ENCODE data around the gene UAP1L1. TPM values are rescaled to one million over a fixed set of nuclear protein-coding genes. Genes with fewer than 3 reads are reported as not detected.

Gene UAP1L1
- total and polyA plus RNA-seq, 9 of the 15 experiments (the other 6 are each of a cell fraction or from before 2014, with no cell fraction given), result 0.20 to 8.6 (median 3.7) TPM

- TF ChIP-seq DMBX1 (CRISPR knock-in tag; IDR thresholded peaks at IDR 0.05; ENCODE audit: borderline replicate concordance) (peak; percentile 100), ZNF512 (tag; IDR thresholded peaks at IDR 0.05) (no peak), ETV6 (IDR thresholded peaks at IDR 0.05; ENCODE audit: borderline replicate concordance in 1 of 2, low read depth in 2 of 2, low read length in 1 of 2) (no peak), ETV6 (CRISPR knock-in tag; IDR thresholded peaks at IDR 0.05; ENCODE audit: borderline replicate concordance) (no peak), CREB5 (CRISPR knock-in tag; IDR thresholded peaks at IDR 0.05) (peak; percentile 98), ZNF282 (CRISPR knock-in tag; IDR thresholded peaks at IDR 0.05) (no peak), DNMT1 (IDR thresholded peaks at IDR 0.05) (no peak), ELK3 (CRISPR knock-in tag; IDR thresholded peaks at IDR 0.05) (peak; percentile 97), DDX20 (tag; IDR thresholded peaks at IDR 0.05; ENCODE audit: low read depth) (peak; percentile 98), RHOXF2B (CRISPR knock-in tag; conservative IDR thresholded peaks at IDR 0.05) (peak; percentile 94), AFF1 (IDR thresholded peaks at IDR 0.05; ENCODE audit: low read depth in 1 of 2, partially characterized antibody in 2 of 2) (no peak), PPARD (CRISPR knock-in tag; IDR thresholded peaks at IDR 0.05) (peak; percentile 92), ZNF764 (CRISPR knock-in tag; IDR thresholded peaks at IDR 0.05; ENCODE audit: low read depth) (peak; percentile 93), POLR3G (IDR thresholded peaks at IDR 0.05; ENCODE audit: extremely low read depth, insufficient read length, insufficient replicate concordance) (no peak), TRIM24 (IDR thresholded peaks at IDR 0.05) (no peak), L3MBTL2 (IDR thresholded peaks at IDR 0.05) (no peak)
- TF ChIP-seq, protein P1, sequence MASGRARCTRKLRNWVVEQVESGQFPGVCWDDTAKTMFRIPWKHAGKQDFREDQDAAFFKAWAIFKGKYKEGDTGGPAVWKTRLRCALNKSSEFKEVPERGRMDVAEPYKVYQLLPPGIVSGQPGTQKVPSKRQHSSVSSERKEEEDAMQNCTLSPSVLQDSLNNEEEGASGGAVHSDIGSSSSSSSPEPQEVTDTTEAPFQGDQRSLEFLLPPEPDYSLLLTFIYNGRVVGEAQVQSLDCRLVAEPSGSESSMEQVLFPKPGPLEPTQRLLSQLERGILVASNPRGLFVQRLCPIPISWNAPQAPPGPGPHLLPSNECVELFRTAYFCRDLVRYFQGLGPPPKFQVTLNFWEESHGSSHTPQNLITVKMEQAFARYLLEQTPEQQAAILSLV (tag; IDR thresholded peaks at IDR 0.05), result peak; percentile 99
- TF ChIP-seq, protein P2, sequence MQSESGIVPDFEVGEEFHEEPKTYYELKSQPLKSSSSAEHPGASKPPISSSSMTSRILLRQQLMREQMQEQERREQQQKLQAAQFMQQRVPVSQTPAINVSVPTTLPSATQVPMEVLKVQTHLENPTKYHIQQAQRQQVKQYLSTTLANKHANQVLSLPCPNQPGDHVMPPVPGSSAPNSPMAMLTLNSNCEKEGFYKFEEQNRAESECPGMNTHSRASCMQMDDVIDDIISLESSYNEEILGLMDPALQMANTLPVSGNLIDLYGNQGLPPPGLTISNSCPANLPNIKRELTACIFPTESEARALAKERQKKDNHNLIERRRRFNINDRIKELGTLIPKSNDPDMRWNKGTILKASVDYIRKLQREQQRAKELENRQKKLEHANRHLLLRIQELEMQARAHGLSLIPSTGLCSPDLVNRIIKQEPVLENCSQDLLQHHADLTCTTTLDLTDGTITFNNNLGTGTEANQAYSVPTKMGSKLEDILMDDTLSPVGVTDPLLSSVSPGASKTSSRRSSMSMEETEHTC (IDR thresholded peaks at IDR 0.05), result no peak
Observed at GRCh38 chr9:137074657-137075274, 2.6 kb upstream of the UAP1L1 start (continued).

All from K562 (cell line).